Measurements from ENCODE around the gene CNIH2. TPM values are rescaled to one million over a fixed set of nuclear protein-coding genes. Genes with fewer than 3 reads are reported as not detected.

Gene CNIH2
- total and polyA plus RNA-seq, 9 of the 15 experiments (the other 6 are each of a cell fraction or from before 2014, with no cell fraction given) = 0.26 to 0.89 (median 0.40) TPM; not detected in 4

DNA sequence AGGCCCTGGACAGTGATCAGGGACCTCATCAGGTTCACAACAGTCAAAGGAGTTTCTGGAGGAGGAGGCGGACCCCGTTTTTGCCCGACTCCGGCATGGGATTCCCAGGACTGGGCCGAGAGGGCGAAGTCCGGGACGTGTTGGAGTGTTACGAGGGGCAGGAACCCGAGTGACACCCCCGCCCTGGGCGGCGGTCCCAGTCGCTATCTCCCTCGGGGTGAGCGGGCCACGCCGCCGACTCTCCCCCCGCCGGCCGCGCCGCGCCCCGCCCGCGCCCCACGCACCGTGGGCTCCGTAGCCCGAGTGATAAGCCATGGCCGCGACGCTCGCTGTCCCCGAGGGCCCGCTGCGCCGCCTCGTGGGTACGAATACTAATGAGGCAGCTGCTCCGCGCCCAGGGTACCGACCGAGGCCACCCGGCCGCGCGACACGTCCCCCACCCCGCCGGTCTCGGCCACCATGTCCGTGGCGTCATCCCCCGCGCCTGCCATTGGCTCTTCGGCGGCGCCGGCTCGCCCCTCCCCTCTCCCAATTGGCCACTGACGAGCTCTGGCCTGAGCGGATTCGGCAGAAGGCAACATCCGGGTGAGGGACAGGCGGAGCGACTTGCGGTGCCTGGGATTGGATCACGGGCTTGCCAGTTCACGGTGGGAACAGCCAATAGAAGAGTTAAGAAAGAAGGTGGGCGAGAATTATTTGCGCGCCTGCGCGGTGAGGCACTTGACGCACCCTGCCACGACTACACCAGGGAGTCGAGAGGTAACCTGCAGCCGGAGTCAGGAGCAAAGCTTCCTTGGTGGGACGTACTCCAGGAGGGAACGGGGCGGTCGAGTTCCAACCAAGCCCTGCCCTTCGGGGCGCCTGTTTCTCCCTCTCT lies 10.9 kb downstream of the CNIH2 start, which contains the start of gene YIF1A (continued):
- TF ChIP-seq, protein P1, sequence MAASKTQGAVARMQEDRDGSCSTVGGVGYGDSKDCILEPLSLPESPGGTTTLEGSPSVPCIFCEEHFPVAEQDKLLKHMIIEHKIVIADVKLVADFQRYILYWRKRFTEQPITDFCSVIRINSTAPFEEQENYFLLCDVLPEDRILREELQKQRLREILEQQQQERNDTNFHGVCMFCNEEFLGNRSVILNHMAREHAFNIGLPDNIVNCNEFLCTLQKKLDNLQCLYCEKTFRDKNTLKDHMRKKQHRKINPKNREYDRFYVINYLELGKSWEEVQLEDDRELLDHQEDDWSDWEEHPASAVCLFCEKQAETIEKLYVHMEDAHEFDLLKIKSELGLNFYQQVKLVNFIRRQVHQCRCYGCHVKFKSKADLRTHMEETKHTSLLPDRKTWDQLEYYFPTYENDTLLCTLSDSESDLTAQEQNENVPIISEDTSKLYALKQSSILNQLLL (CRISPR knock-in tag; IDR thresholded peaks at IDR 0.05; ENCODE audit: borderline replicate concordance) = no peak
- TF ChIP-seq NR2F6 (CRISPR knock-in tag; IDR thresholded peaks at IDR 0.05) (no peak), SFPQ (IDR thresholded peaks at IDR 0.05; ENCODE audit: low read depth, low read length) (no peak), RAD21 (CRISPR knock-in tag; conservative IDR thresholded peaks at IDR 0.05 in 1 of 2, IDR thresholded peaks at IDR 0.05 in 1 of 2) (no peak; a peak in 1 of 4 replicates), IRF2 (CRISPR knock-in tag; IDR thresholded peaks at IDR 0.05) (no peak), MEIS2 (IDR thresholded peaks at IDR 0.05; ENCODE audit: partially characterized antibody) (peak; percentile 76), ZFX (CRISPR knock-in tag; IDR thresholded peaks at IDR 0.05) (peak; percentile 89), MXD1 (CRISPR knock-in tag; IDR thresholded peaks at IDR 0.05; ENCODE audit: borderline replicate concordance, poor library complexity, severe bottlenecking) (no peak), HIVEP1 (CRISPR knock-in tag; IDR thresholded peaks at IDR 0.05) (no peak), ZNF134 (CRISPR knock-in tag; conservative IDR thresholded peaks at IDR 0.05) (no peak)
- TF ChIP-seq, protein P2, sequence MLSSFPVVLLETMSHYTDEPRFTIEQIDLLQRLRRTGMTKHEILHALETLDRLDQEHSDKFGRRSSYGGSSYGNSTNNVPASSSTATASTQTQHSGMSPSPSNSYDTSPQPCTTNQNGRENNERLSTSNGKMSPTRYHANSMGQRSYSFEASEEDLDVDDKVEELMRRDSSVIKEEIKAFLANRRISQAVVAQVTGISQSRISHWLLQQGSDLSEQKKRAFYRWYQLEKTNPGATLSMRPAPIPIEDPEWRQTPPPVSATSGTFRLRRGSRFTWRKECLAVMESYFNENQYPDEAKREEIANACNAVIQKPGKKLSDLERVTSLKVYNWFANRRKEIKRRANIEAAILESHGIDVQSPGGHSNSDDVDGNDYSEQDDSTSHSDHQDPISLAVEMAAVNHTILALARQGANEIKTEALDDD (IDR thresholded peaks at IDR 0.05) = no peak
- TF ChIP-seq, protein P3, sequence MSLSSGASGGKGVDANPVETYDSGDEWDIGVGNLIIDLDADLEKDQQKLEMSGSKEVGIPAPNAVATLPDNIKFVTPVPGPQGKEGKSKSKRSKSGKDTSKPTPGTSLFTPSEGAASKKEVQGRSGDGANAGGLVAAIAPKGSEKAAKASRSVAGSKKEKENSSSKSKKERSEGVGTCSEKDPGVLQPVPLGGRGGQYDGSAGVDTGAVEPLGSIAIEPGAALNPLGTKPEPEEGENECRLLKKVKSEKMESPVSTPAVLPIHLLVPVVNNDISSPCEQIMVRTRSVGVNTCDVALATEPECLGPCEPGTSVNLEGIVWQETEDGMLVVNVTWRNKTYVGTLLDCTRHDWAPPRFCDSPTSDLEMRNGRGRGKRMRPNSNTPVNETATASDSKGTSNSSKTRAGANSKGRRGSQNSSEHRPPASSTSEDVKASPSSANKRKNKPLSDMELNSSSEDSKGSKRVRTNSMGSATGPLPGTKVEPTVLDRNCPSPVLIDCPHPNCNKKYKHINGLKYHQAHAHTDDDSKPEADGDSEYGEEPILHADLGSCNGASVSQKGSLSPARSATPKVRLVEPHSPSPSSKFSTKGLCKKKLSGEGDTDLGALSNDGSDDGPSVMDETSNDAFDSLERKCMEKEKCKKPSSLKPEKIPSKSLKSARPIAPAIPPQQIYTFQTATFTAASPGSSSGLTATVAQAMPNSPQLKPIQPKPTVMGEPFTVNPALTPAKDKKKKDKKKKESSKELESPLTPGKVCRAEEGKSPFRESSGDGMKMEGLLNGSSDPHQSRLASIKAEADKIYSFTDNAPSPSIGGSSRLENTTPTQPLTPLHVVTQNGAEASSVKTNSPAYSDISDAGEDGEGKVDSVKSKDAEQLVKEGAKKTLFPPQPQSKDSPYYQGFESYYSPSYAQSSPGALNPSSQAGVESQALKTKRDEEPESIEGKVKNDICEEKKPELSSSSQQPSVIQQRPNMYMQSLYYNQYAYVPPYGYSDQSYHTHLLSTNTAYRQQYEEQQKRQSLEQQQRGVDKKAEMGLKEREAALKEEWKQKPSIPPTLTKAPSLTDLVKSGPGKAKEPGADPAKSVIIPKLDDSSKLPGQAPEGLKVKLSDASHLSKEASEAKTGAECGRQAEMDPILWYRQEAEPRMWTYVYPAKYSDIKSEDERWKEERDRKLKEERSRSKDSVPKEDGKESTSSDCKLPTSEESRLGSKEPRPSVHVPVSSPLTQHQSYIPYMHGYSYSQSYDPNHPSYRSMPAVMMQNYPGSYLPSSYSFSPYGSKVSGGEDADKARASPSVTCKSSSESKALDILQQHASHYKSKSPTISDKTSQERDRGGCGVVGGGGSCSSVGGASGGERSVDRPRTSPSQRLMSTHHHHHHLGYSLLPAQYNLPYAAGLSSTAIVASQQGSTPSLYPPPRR (CRISPR knock-in tag; IDR thresholded peaks at IDR 0.05; ENCODE audit: borderline replicate concordance) = no peak
- TF ChIP-seq, protein P4, sequence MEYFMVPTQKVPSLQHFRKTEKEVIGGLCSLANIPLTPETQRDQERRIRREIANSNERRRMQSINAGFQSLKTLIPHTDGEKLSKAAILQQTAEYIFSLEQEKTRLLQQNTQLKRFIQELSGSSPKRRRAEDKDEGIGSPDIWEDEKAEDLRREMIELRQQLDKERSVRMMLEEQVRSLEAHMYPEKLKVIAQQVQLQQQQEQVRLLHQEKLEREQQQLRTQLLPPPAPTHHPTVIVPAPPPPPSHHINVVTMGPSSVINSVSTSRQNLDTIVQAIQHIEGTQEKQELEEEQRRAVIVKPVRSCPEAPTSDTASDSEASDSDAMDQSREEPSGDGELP (CRISPR knock-in tag; IDR thresholded peaks at IDR 0.05; ENCODE audit: borderline replicate concordance) = peak; percentile 81

Data from K562 (cell line).